GM19397 (cell line): ENCODE data around the gene OR10A3.

Source experiments
- ATAC-seq: cut with Tn5 transposase; IDR thresholded peaks from one replicate; pipeline ENCODE4 v1.9.1; 2021; ENCODE audit warnings: mild to moderate bottlenecking, moderate library complexity; ENCODE audit not compliant: unreplicated experiment

The OR10A3 gene

DNA sequence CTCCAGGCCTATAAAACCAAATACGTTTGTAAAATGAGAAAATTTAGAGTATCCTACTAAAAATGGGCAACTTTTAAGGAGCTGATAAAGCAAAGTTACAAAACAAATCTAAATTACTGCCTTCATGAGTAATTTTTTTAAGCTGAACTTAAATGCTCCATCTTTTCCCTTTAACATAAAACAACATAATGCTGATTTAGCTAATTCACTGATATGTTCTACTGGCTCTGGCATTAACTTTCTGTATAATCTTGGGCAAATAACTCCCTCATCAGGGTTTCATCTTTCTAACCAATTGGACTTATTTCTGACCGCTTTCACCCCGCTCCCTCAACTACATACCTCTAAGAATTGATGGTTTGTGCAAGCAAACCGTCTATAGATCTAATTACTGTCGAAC is 362 bp downstream of the OR10A3 start:
- no peak for ATAC-seq

DNA sequence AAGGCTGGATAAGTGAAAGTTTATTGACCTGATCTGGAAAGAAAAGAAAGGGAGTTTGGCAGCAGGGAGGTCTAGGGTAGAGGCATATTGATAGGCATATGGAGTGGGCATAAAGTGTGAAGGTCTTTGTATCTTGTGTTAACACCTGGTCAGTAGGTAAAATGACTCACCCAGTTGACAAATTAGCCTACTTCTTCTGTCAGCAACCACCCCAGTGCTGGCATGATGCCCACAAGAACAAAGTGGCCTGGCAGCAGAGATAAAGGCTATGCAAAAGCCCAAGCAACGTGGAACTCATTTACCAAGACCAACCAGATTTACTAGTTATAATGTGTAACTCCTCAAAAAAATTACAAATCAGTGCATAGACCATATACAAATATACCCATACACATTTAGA is 4.9 kb downstream of the OR10A3 start:
- no peak for ATAC-seq

DNA sequence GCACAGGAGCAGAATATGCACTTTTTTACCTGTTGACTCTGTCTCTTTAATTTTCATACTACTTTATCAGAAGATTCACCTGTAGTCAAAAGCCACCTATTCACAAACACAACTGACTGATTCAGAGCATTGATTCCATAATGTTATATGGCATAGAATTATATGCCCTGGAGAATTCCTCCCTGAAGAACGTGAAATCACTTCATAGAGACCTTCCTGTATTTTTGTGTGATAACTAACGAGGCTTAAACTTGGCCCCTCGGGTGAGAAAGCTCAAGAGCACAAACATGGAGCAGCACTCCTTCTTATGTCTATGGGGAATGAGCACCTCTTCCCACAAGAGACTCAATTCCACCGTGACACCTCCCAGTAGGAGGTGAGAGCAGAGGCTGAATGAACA is 10.3 kb downstream of the OR10A3 start, which contains the start of gene OR10A6:
Gene OR10A6, minus strand, starts transcription at position 101 of the 400 bp plus-strand sequence. CDS start 2,606 bp downstream, outside the sequence.
- no peak for ATAC-seq

DNA sequence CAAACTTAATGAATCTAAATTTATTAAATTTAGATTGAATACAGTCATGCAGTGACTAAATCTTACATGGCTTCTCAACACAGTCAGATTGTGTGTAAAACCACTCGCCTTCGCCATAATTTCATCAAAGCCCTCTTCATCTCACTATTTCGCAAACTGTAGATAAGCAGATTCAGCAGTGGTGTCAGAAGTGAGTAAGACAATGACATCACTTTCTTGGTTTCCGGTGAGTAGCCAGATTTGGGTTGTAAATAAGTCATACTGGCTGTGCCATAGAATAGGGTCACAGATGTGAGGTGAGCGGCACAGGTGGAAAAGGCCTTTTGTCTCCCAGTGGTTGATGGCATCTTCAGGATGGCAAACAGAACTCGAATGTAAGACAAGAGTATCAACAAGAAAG is 13.9 kb downstream of the OR10A3 start:
- no peak for ATAC-seq

DNA sequence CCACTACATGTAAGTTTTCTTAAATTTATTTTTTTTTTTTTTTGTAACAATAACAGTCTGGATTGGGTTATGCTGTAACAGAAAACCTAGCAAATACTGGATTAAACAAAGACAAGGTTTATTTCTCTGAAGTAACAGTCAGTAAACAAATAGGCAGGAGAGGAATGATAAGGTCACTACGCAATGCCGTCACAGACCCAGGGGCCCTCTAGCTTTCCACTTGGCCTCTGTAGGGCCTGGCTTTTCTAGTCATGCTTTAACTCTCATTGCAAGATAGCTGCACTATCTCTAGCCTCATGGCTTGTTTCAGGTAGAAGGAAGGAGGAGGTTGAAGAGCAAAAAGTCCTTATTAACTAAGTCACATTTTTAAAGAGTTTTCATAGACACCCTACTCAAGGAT is 17.0 kb downstream of the OR10A3 start:
- ATAC-seq: no peak

DNA sequence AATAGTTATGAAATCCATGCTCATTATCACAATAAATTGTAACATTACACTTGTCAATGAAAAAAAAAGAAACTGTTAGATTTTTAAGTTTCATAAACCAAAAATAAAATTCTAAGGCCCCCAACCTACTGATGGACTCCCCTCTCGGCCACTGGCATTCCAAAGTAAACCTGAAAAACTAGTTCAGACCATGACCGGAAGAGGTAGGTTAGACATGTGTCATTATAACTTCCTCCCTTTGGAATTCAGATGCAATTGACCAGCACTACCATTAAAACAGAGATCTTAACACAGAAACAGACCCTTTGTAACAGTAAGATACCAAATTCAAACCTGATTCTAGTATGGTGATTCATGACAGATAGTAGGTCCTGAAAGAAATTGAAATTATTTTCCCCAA is 23.4 kb downstream of the OR10A3 start:
- ATAC-seq: no peak

DNA sequence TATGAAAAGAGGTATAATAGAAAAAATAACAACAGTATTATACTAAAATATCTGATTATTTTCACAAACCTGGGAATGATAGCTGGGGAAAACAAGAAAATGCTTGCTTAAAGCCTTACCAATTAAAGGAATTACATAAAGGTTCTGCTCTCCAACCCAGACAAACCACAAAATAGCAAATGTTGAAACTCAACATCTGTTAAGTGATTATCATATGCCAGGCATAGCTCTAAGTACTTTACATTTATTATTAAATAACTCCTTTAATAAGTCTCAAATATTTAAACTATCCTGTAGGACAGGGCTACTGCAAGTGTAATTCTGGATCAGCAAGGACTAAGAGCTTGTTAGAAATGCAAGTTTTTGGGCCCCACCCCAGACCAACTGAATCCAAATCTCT is 30.5 kb downstream of the OR10A3 start:
- ATAC-seq: no peak

DNA sequence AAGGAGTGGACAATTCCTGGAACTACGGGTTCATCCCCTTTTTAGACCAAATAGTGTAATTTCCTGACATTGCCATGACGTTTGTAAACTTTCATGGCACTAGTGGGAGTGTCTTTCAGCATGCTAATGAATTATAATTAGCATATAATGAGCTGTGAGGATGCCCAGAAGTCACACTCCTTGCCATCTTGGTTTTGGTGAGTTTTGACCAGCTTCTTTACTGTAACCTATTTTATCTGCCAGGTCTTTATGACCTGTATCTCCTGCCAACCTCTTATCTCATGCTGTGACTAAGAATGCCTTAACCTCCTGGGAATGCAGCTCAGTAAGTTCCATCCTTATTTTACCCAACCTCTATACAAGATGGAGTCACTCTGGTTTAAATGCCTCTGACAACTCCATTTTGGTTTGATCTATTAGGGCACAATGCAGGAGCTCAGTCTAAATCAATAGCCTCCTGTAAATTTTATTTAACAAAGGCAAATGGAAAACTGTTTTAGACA is 31.2 kb downstream of the OR10A3 start:
- ATAC-seq: no peak

DNA sequence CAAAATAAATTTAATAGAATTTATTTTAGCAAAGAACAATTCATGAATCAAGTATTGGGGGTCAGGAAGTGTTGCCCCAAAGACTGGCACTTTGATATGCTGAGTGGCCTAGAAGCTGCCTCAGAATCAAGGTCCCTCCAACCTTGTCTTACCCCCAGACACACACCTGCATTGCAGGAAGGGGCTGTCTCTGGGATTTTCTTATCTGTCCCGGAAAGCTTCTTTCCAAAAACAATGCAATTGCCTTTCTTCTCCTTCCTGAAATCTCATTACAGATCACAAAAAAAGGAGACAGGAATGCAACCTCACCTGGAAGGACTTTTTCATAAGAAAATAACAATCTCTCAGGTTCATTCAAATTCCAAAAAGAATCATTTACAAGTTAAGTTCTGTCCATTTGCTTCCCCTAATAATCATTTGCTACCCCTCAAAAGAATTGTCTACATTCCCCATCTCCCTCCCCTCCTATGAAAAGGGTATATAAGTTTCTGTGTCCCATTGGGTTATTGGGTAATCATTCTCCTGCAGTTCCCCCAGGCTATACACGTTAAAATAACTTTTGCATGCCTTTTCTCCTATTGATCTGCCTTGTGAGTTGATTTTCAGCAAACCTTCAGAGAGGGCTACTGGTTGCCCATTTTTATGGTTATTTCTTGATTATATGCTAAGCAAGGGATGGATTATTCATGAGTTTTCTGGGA is 31.8 kb downstream of the OR10A3 start:
- ATAC-seq: no peak

DNA sequence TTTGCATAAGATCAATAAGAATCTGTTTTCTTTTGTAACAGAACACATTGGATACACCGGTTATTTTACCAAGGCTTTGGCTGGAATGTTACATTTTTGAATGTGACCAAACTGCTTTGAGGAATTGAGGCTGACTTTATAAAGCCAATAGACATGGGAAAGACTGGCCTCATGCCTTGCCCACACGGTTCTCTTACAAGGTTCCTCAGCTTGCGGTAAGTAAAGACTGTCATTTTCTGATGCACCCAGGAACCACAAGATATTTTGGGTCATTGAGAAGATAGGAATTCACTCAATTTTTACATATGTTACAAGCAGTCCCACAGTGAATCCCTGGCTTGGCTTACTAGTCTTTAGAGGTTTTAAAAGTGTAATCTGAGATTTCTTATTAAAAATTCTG is 34.4 kb downstream of the OR10A3 start:
- no peak for ATAC-seq

DNA sequence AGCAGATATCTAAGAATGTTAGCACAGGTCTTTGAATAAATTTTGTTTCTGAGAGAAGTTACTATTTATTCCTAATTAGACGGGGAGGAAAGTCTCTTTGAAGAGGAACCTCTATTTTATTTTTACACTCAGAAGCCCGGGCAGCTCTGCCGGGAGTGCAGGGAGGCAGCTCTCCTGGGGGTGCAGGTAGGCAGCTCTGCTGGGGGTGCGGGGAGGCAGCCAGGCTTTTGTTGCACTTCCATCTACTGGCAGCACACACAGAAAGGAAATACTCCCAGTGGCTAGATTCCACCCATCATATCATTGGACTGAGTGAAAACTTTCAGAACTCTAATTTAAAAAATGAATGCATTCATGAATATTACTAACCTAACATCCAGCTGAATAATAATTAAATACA is 35.0 kb downstream of the OR10A3 start:
- ATAC-seq: no peak

DNA sequence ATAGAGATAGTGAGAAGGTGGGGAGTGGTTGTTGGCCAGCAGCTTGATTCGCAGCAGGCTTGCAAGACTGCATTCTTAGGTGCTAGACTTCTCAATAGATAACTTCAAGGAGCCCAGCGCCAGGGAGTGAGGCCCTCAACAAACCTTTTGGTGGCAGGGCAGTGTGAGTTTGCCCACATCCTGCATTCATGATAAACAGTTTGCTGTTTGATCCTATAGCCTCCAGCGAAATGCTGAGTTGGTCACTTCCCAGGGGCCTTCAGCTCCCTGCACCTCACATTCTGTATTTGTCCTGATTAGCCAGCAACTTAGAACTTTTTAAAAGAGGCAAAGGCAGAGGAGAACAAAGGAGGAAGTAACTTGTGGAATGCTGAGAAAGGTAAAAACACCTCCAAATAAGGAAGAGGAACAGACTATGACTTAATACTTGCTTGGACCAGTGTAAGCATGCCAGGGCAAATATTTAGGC is 35.5 kb downstream of the OR10A3 start:
- no peak for ATAC-seq

DNA sequence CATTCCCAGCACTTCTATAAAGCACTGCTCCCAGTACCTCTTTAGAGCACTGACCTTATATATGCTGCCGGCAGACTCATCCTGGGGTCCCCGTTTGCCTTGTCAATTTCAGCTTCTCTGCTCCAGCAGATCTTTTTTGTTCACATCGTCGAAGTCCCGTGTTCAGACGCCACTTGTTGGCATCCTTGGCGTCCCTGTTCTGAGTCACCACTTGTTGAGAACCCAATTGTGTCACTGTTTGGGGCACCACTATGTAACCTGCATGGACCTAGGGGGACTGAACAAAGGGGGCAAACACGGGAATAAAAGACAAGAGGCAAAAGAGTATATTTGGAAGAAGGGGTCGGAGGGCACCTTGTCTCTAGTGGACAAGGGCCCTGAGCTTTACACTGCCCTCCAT is 36.0 kb downstream of the OR10A3 start:
- no peak for ATAC-seq

DNA sequence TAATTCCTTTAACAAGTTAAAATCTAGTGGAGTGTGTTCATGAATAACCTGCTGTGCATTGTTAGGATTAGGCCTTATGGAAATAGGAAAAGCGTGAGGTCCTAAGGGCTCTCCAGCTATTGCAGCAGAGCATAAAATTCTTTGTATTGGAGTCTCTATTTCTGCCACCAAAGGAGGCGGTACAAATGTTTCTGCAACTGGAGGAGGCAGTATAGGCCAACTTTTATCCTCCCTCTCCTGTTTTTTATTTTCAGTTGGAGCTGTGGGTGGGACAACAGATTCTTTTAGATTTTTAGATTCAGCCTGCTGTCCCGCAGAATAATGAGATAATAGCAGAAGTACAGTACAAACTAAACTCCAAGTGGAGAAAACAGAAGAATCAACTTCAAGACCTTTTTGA is 36.6 kb downstream of the OR10A3 start:
- no peak for ATAC-seq

DNA sequence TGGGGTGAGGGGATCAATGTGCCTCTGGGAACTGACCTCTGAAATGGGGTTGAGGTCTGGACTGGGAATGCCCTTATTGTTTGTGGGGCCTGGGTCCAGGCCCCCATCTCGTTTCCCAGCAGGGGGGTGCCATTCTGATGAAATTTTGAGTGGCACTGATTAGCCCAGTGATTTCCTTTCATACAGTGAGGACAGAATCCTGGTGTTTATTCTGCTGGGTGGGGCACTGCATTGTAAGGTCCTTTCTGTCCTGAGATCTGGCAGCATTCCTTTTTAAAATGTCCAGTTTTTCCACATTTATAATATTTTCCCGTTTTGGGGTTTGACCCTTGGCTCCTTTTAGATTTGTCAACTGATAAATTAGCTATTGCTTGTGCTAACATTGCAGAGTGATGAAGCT is 37.6 kb downstream of the OR10A3 start:
- no peak for ATAC-seq

DNA sequence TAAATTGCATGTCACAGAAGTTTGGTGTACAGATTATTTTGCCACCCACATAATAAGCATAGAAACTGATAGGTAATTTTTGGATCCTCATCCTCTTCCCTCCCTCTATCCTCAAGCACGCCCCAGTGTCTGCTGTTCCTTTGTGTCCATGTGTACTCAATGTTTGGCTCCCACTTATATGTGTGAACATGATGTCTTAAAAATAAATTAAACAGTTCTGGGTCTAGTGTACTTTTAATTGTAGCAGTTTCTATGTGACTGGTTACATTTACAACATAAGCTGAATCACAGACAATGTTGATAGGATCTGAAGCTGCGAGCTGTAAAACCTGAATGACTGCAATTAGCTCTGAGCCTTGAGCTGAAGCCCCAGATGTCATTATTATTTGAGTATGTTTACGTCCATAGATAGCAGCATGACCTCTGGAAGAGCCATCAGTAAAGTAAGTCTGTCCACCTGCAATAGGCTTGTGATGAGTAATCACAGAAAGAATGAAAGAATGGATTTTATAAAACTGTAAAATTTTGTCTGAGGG is 40.1 kb downstream of the OR10A3 start:
- no peak for ATAC-seq

DNA sequence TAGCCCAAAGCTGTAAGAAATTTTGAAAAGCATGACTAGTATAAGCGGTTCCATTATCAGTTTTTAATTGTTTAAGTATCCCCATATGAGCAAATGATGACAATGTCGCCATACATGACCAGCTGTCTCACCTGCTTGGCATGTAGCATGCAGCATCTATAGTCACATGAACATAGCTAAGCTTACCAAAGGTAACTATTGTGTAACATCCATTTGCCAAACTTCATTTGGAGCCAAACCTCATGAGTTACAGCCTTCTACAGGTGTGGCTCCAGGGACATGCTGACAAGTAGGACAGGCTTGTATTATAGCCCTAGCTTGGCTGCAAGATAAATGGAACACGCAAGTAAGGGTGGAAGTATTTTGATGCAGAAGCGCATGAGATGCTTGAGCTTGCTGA is 40.8 kb downstream of the OR10A3 start:
- ATAC-seq: no peak

DNA sequence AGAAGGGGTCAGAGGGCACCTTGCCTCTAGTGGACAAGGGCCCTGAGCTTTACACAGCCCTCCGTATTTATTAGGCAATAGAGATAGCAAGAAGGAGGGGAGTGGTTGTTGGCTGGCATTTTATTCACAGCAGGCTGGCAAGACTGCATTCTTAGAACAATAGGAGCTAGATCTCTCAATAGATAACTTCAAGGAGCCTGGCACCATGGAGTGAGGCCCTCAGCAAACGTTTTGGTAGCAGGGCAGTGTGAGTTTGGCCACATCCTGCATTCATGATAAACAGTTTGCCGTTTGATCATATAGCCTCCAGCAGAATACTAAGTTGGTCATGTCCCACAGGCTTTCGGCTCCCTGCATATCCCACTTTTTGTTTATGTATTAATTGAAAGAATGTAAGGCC is 42.1 kb downstream of the OR10A3 start:
- no peak for ATAC-seq

DNA sequence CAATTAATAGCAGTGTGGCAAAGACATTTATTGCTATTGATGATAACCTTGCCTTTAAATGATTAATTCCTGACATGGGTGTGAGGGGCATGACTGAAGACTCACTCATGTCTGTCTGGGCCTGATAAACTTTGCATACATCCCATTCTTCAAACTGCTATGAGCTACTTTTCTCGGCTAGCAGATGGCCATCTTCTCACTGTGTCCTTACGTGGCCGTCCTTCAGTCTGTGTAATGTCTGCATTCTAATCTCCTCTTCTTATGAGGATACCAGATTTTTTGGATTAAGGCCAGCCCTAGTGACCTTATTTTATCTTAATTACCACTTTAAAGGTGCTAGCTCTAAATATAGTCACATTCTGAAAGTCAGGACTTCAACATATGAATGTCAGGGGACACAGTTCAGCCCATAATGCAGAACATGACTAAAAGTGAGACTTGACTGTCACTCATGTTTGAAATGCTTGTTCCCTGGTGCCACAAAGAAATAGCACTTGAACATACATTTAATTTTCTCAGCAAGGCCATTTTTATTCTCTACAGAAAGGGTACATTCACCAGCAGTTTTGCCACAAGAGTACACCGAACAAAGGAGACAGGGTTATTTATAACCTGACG is 42.7 kb downstream of the OR10A3 start:
- no peak for ATAC-seq

DNA sequence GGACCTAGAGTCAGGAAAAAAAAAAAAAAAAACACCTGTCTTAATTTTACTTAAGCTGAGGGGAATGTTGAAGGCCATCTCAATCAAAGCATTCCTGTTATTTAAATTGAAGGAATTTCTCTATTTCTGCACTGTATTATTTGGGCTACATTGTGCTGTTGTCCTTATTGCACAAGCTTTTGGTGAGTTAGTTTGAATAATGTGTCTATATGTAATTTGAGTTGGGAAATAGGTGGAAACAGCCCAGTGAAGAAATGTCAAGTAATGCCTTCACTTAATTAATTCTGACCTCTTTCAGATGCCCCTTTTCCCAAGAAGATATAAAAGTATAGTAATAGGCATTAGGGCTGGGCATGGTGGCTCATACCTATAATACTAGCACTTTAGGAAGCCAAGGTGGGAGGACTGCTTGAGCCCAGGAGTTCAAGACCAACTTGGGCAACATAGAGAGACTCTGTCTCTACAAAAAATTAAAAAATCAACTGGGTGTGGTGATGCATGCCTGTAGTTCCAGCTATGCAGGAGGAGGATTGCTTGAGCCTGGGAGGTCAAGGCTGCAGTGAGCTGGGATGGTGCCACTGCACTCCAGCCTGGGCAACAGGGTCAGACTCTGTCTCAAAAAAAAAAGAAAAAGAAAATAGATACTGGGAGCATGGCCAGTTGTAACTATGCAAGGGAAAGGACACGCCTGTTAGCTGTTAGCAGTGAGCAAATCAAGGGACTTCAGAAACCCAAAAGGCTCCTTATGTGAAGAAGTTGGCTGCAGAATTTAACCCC is 45.3 kb downstream of the OR10A3 start:
- no peak for ATAC-seq

DNA sequence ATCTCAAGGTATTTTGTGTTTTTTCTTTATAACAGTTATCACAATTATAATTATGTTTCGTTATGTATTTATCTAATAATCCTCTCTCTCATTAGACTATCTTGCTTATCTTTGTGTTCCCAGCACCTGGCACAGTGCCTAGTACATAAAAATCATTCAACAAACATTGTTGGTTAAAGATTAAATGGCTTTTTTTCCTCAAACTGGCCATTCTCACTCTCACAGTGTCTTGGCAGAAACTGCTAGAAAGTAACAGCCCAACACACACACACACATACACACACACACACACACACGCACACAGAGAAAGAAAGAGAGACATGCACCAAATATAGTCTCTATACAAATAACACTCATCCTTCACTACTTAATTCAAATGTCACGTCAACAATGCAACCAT is 47.3 kb downstream of the OR10A3 start:
- ATAC-seq: no peak

DNA sequence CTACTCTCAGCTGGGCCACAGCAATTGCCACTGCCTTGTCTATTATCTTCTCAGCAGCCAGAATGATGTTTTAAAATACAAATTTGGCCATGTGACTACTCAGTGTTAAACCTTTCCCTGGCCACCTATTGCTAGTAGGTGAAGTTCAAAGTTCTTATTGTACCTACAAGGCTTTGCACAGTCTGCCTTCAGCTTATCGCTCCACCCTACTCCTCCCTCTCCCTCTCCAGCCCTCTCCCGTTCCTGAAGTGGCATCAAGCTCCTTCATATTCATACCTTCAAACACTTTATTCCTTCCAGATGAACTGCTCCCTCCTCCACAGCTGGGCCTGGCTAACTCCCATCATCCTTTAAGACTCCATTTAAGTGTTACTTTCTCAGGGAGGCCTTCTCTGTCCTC is 47.7 kb downstream of the OR10A3 start:
- no peak for ATAC-seq
